Tibial nerve (tissue), 4 donors: ENCODE data around the gene CWF19L2. TPM values are rescaled to one million over a fixed set of nuclear protein-coding genes. Genes with fewer than 3 reads are reported as not detected.
"Not testable (repeated sequence)": the region's sequence is repeated elsewhere in the genome, so short reads cannot be mapped to it uniquely, and the experiment has no call there.

Experiments
- DNase-seq, 2 donors: peaks; one replicate each; pipeline ENCODE4 v3.0.0-alpha.2; 2019; ENCODE audit warnings: low spot score in 2 of 2
- H3K27ac ChIP-seq, 4 donors: fragments of 200-600 bp; sonication (generic) in 3 of 4; one replicate each; pipeline ENCODE4 v1.5.1; 2017 to 2019; ENCODE audit warnings: mild to moderate bottlenecking in 1 of 4
- H3K27me3 ChIP-seq, 2 donors: fragments of 200-600 bp; sonication (generic) in 1 of 2; one replicate each; pipeline versions ENCODE4 v1.5.1 to v1.6.0; 2017 to 2019
- H3K36me3 ChIP-seq, 3 donors: fragments of 200-600 bp; sonication (generic); one replicate each; pipeline ENCODE4 v1.5.1; 2018 to 2019
- H3K4me1 ChIP-seq, 4 donors: fragments of 200-600 bp; sonication (generic) in 3 of 4; one replicate each; pipeline ENCODE4 v1.5.1; 2017 to 2019
- H3K4me3 ChIP-seq, 4 donors: fragments of 200-600 bp; sonication (generic) in 3 of 4; one replicate each; pipeline ENCODE4 v1.5.1; 2017 to 2019; ENCODE audit warnings: mild to moderate bottlenecking in 1 of 4, moderate library complexity in 1 of 4
- H3K9me3 ChIP-seq, 4 donors: fragments of 200-600 bp; sonication (generic) in 3 of 4; one replicate each; pipeline ENCODE4 v1.5.1; 2017 to 2019
- EP300 ChIP-seq, 2 donors: sonication (generic); formaldehyde crosslinking; IDR thresholded peaks; one replicate each; pipeline ENCODE4 v1.6.1; 2017; ENCODE audit warnings: antibody characterized with exemption in 2 of 2, mild to moderate bottlenecking in 1 of 2
- POLR2A ChIP-seq, 2 donors: fragments of 450-650 bp; IDR thresholded peaks; one replicate each; pipeline ENCODE4 v1.6.1; 2017; ENCODE audit warnings: antibody characterized with exemption in 2 of 2, mild to moderate bottlenecking in 2 of 2, moderate library complexity in 2 of 2
- WGBS, 2 donors: methylation state at CpG; one replicate each; pipeline ENCODE4 v1.1.5; 2018; 5-methylcytosine and 5-hydroxymethylcytosine counted together
- total RNA-seq, 4 donors: library from RNA; depleted of rRNA; stranded (reverse); fragments of >200 nt; gene quantifications; one replicate each; pipeline ENCODE4 v1.1.0, GENCODE V29; 2016
- TF ChIP-seq, protein P1 (sequence below), 5 experiments: fragments of 200-600 bp in 3 of 5; fragments of 450-650 bp in 2 of 5; sonication (generic) in 3 of 5; IDR thresholded peaks; one replicate each; pipeline ENCODE4 v1.5.1; 2016 to 2019; ENCODE audit warnings: antibody characterized with exemption in 5 of 5, mild to moderate bottlenecking in 3 of 5, moderate library complexity in 2 of 5

CWF19L2 gene
- total RNA-seq, 4 donors from 2014 or later = 28.0 to 40.5 (median 32.5) TPM

DNA sequence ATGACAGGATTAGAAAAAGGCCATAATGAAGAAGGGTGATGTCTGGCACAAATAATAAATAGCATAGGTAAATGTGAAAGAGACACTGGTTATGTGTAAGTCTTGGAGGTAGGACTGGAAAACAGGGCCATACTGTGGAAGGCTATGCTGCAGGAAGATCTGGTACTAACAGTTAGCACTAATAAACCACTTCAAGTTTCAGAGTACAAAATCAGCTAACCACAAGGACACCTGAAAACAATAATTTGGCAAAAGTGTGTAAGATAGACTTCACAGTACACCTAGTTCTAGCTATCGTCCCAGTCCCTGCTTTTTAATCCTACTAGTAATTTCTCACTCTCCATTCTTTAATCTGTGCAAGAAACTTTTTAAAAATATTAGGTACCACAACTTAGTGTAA lies 44.3 kb downstream of the CWF19L2 start:
- Histone ChIP-seq H3K9me3 (no peaks in the 10 kb centered on the region), H3K27ac (no peak overlapping the region), H3K4me3 (no peak overlapping the region), H3K36me3 (peaks cover 0 to 85% (median 0%) of the 10 kb centered on the region in 3 donors), H3K4me1 (no peaks in the 10 kb centered on the region), H3K27me3 (no peaks in the 10 kb centered on the region)
- no peak for DNase-seq
- 85 to 95% methylated on average over 1 of the region's 1 CpG for WGBS, 2 donors
- TF ChIP-seq EP300 (IDR thresholded peaks at IDR 0.05) (no peak), POLR2A (IDR thresholded peaks at IDR 0.05) (no peak)
- TF ChIP-seq, protein P1, sequence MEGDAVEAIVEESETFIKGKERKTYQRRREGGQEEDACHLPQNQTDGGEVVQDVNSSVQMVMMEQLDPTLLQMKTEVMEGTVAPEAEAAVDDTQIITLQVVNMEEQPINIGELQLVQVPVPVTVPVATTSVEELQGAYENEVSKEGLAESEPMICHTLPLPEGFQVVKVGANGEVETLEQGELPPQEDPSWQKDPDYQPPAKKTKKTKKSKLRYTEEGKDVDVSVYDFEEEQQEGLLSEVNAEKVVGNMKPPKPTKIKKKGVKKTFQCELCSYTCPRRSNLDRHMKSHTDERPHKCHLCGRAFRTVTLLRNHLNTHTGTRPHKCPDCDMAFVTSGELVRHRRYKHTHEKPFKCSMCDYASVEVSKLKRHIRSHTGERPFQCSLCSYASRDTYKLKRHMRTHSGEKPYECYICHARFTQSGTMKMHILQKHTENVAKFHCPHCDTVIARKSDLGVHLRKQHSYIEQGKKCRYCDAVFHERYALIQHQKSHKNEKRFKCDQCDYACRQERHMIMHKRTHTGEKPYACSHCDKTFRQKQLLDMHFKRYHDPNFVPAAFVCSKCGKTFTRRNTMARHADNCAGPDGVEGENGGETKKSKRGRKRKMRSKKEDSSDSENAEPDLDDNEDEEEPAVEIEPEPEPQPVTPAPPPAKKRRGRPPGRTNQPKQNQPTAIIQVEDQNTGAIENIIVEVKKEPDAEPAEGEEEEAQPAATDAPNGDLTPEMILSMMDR (IDR thresholded peaks at IDR 0.05) = no peak

DNA sequence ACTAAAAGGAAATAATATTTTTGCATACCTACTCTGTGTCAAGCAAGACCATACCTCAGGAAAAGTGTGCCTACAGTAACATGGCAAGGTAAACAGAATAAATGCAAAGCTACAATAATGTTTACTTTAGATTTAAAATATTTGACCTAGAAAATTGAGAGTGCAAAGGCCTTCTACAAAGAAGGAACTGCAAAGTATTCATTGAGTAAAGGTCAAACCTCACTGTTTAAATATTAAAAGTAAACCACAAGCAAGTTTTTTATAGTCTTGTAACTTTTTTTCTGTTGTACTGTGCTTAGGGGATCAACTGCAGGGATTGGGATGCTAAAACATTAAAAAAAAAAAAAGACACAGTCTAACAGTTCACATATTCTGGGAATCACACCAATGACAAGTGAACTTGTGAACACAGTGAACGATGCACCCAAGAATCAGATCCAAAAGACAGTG lies 48.8 kb downstream of the CWF19L2 start:
- no peak for TF ChIP-seq POLR2A (IDR thresholded peaks at IDR 0.05)
- TF ChIP-seq EP300 (IDR thresholded peaks at IDR 0.05) = no peak
- TF ChIP-seq, protein P1 (IDR thresholded peaks at IDR 0.05) = no peak
- Histone ChIP-seq H3K27me3 (no peaks in the 10 kb centered on the region), H3K9me3 (no peaks in the 10 kb centered on the region), H3K4me3 (no peak overlapping the region), H3K4me1 (no peaks in the 10 kb centered on the region), H3K27ac (no peak overlapping the region), H3K36me3 (peaks cover 0 to 54% (median 0%) of the 10 kb centered on the region in 3 donors)
- no peak for DNase-seq
- 77 to 87% methylated on average over 1 of the region's 1 CpG for WGBS, 2 donors

DNA sequence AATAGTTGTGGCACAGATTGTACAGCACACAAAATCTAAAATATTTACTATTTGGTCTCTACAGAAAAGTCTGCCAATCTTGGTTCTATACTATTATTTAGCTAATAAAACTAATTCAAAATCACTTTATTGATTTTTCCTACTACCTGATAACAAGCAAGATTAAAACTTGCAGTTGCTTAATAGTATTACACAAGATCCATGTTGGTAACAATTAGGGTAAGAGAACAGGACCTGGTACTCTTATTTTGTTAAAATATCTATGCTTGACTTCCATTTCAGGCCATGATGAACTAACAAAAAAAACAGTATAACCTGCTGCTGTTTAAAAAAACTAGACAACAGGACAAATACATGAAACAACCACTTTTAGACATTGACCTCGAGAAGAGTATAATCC lies 52.4 kb downstream of the CWF19L2 start:
- TF ChIP-seq EP300 (IDR thresholded peaks at IDR 0.05) (no peak), POLR2A (IDR thresholded peaks at IDR 0.05) (no peak)
- TF ChIP-seq, protein P1 (IDR thresholded peaks at IDR 0.05) = no peak
- no peaks in the 10 kb centered on the region for H3K27me3 ChIP-seq
- H3K4me3 ChIP-seq = no peak overlapping the region
- no peak overlapping the region for H3K27ac ChIP-seq
- H3K4me1 ChIP-seq = no peaks in the 10 kb centered on the region
- H3K36me3 ChIP-seq = peaks cover 0 to 47% (median 0%) of the 10 kb centered on the region in 3 donors
- peaks cover 0 to 4% (median 0%) of the 10 kb centered on the region in 4 donors for H3K9me3 ChIP-seq
- 87 to 100% methylated on average over 1 of the region's 1 CpG for WGBS, 2 donors
- no peak for DNase-seq

DNA sequence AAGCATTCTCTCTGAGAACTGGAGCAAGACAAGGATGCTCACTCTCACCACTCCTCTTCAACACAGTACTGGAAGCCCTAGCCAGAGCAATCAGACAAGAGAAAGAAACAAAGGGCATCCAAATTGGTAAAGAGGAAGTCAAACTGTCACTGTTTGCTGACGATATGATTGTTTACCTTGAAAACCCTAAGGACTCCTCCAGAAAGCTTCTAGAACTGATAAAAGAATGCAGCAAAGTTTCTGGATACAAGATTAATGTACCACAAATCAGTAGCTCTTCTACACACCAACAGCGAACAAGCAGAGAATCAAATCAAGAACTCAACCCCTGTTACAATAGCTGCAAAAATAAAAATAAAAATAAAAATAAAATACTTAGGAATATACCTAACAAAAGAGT lies 56.5 kb downstream of the CWF19L2 start:
- WGBS, 2 donors = 80 to 91% methylated on average over 2 of the region's 2 CpGs
- H3K36me3 ChIP-seq = peaks cover 0 to 64% (median 0%) of the 10 kb centered on the region in 3 donors
- DNase-seq, H3K27me3 ChIP-seq, H3K27ac ChIP-seq, H3K4me3 ChIP-seq, H3K4me1 ChIP-seq: not testable (repeated sequence)
- peaks cover 0 to 16% (median 0%) of the 10 kb centered on the region in 4 donors for H3K9me3 ChIP-seq

DNA sequence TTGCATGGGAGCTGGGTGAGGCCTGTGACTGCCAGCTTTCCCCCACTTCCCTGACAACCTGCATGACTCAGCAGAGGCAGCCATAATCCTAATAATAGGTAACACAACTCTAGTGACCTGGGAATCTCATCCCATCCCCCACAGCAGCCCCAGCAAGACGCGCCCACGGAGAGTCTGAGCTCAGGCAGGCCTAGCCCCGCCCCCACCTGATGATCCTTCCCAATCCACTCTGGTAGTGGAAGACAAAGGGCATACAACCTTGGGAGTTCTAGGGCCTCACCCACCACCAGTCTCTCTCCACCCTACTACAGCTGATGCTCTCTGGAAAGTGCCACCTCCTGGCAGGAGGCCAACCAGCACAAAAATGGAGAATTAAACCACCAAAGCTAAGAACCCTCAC lies 60.3 kb downstream of the CWF19L2 start:
- peaks cover 0 to 54% (median 0%) of the 10 kb centered on the region in 3 donors for H3K36me3 ChIP-seq
- no peak overlapping the region for H3K27ac ChIP-seq
- DNase-seq = no peak
- H3K4me1 ChIP-seq = no peaks in the 10 kb centered on the region
- TF ChIP-seq POLR2A (IDR thresholded peaks at IDR 0.05) (no peak), EP300 (IDR thresholded peaks at IDR 0.05) (no peak)
- TF ChIP-seq, protein P1 (IDR thresholded peaks at IDR 0.05) = no peak
- no peak overlapping the region for H3K4me3 ChIP-seq
- H3K9me3 ChIP-seq = peaks cover 0 to 16% (median 0%) of the 10 kb centered on the region in 4 donors
- 82 to 86% methylated on average over 4 of the region's 4 CpGs for WGBS, 2 donors
- H3K27me3 ChIP-seq = no peaks in the 10 kb centered on the region

DNA sequence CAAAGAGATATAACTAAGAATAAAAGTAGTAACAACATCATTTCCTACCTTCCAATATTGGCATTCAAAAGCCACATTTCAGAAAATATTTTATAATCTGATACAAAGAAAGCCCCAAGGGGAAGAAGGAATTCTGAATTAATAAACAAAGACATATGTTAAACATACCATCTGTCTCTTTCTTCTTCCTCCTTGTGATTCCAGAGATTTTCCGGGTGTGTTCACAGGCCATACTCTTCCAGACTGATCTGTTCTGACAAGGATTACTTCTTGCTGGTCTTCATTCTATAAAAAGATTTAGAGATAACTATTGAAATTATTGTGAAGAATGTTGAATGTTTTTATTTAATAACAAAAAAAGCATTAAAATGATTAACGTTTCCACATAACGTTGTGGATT lies 65.0 kb downstream of the CWF19L2 start:
- Histone ChIP-seq H3K36me3 (peaks cover 0 to 69% (median 15%) of the 10 kb centered on the region in 3 donors), H3K9me3 (no peaks in the 10 kb centered on the region), H3K27me3 (no peaks in the 10 kb centered on the region), H3K4me3 (no peak overlapping the region), H3K4me1 (no peaks in the 10 kb centered on the region), H3K27ac (no peak overlapping the region)
- no peak for DNase-seq
- 74% methylated on average over 3 of the region's 3 CpGs for WGBS, 2 donors
- no peak for TF ChIP-seq POLR2A (IDR thresholded peaks at IDR 0.05)
- TF ChIP-seq, protein P1 (IDR thresholded peaks at IDR 0.05) = no peak
- no peak for TF ChIP-seq EP300 (IDR thresholded peaks at IDR 0.05)

DNA sequence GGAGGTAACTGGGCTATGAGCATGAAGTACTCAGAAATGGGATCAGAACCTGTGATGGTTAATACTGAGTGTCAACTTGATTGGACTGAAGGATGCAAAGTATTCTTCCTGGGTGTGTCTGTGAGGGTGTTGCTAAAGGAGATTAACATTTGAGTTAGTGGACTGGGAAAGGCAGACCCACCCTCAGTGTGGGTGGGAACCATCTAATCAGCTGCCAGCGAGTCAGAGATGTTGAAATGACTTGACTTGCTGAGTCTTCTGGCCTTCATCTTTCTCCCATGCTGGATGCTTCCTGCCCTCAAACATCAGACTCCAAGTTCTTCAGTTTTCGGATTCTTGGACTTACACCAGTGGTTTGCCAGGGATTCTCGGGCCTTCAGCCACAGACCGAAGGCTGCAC lies 66.9 kb downstream of the CWF19L2 start:
- not testable (repeated sequence) for DNase-seq, H3K27ac ChIP-seq, H3K9me3 ChIP-seq, H3K4me1 ChIP-seq, H3K27me3 ChIP-seq, H3K4me3 ChIP-seq
- H3K36me3 ChIP-seq = peaks cover 0 to 66% (median 15%) of the 10 kb centered on the region in 3 donors
- whole genome bisulfite sequencing, 2 donors = 90 to 96% methylated on average over 4 of the region's 4 CpGs
